ENCODE measurements around the gene AKT2. TPM values are rescaled to one million over a fixed set of nuclear protein-coding genes. Genes with fewer than 3 reads are reported as not detected.
"Not testable (repeated sequence)": the region's sequence is repeated elsewhere in the genome, so short reads cannot be mapped to it uniquely, and the experiment has no call there.

The AKT2 gene
- polyA plus RNA-seq (ENCODE audit: insufficient read length) = 191 TPM
- long read RNA-seq, donor 1, full-length matches to known transcripts = 38 of 113 reads
- long read RNA-seq, donor 1, partial matches to known transcripts = 75 of 113 reads
- long read RNA-seq, donor 1, other reads (novel, unspliced or antisense) = 0 of 113 reads
- long read RNA-seq, donor 2, full-length matches to known transcripts = 20 of 55 reads
- long read RNA-seq, donor 2, partial matches to known transcripts = 35 of 55 reads
- long read RNA-seq, donor 2, other reads (novel, unspliced or antisense) = 0 of 55 reads
- long read RNA-seq, donor 3, full-length matches to known transcripts = 17 of 36 reads
- long read RNA-seq, donor 3, partial matches to known transcripts = 19 of 36 reads
- long read RNA-seq, donor 3, other reads (novel, unspliced or antisense) = 0 of 36 reads
- long read RNA-seq, donor 4, full-length matches to known transcripts = 1 of 1 reads
- long read RNA-seq, donor 4, partial matches to known transcripts = 0 of 1 reads
- long read RNA-seq, donor 4, other reads (novel, unspliced or antisense) = 0 of 1 reads
- long read RNA-seq, donor 5, full-length matches to known transcripts = 21 of 44 reads
- long read RNA-seq, donor 5, partial matches to known transcripts = 23 of 44 reads
- long read RNA-seq, donor 5, other reads (novel, unspliced or antisense) = 0 of 44 reads
- long read RNA-seq, donor 6, full-length matches to known transcripts = 29 of 145 reads
- long read RNA-seq, donor 6, partial matches to known transcripts = 106 of 145 reads
- long read RNA-seq, donor 6, other reads (novel, unspliced or antisense) = 10 of 145 reads
- long read RNA-seq, donor 7, full-length matches to known transcripts = 39 of 90 reads
- long read RNA-seq, donor 7, partial matches to known transcripts = 45 of 90 reads
- long read RNA-seq, donor 7, other reads (novel, unspliced or antisense) = 6 of 90 reads
- long read RNA-seq, donor 8, full-length matches to known transcripts = 20 of 25 reads
- long read RNA-seq, donor 8, partial matches to known transcripts = 5 of 25 reads
- long read RNA-seq, donor 8, other reads (novel, unspliced or antisense) = 0 of 25 reads

- peak; percentile 77 for DNase-seq
Observed at GRCh38 chr19:40284501-40285352, at the start of gene AKT2. Gene AKT2 (minus strand): TSS chr19:40285345. CDS start chr19:40265267, 20,078 bp downstream.

GRCh38 chr19:40333083-40333482 lies 47.9 kb upstream of the AKT2 start:
- not testable (repeated sequence) for DNase-seq

GRCh38 chr19:40332669-40333068 lies 47.5 kb upstream of the AKT2 start:
- DNase-seq = no peak

GRCh38 chr19:40331052-40331451 lies 45.9 kb upstream of the AKT2 start:
- no peak for DNase-seq

- DNase-seq = no peak
Observed at GRCh38 chr19:40326201-40326600, 41.1 kb upstream of the AKT2 start.

- no peak for DNase-seq
Observed at GRCh38 chr19:40323705-40324104, 38.6 kb upstream of the AKT2 start.

- no peak for DNase-seq
Observed at GRCh38 chr19:40322951-40323615, 37.9 kb upstream of the AKT2 start.

- DNase-seq = no peak
Observed at GRCh38 chr19:40322271-40322610, 37.1 kb upstream of the AKT2 start.

GRCh38 chr19:40321566-40322270 lies 36.6 kb upstream of the AKT2 start:
- DNase-seq = no peak

GRCh38 chr19:40321076-40321475 lies 35.9 kb upstream of the AKT2 start:
- no peak for DNase-seq

- no peak for DNase-seq
Observed at GRCh38 chr19:40320558-40320935, 35.4 kb upstream of the AKT2 start.

GRCh38 chr19:40317338-40317737 lies 32.2 kb upstream of the AKT2 start:
- no peak for DNase-seq

- no peak for DNase-seq
Observed at GRCh38 chr19:40315812-40316470, 30.8 kb upstream of the AKT2 start.

- no peak for DNase-seq
Observed at GRCh38 chr19:40314656-40315055, 29.5 kb upstream of the AKT2 start.

- no peak for DNase-seq
Observed at GRCh38 chr19:40313229-40313983, 28.3 kb upstream of the AKT2 start.

- DNase-seq = no peak
Observed at GRCh38 chr19:40312533-40312932, 27.4 kb upstream of the AKT2 start.

GRCh38 chr19:40309666-40310065 lies 24.5 kb upstream of the AKT2 start:
- no peak for DNase-seq

- DNase-seq = peak; percentile 88
Observed at GRCh38 chr19:40305403-40305802, 20.3 kb upstream of the AKT2 start.

- no peak for DNase-seq
Observed at GRCh38 chr19:40304306-40304705, 19.2 kb upstream of the AKT2 start.
